Upper lobe of left lung (tissue), 4 donors: ENCODE results near the gene FMNL2.

ENCODE experiments used
- EP300 ChIP-seq, 4 donors: sonication (generic); formaldehyde crosslinking; IDR thresholded peaks; one replicate each; pipeline ENCODE4 v1.5.1; 2017; ENCODE audit warnings: antibody characterized with exemption in 4 of 4, control low read depth in 2 of 4
- POLR2A ChIP-seq, 4 donors: fragments of 450-650 bp; IDR thresholded peaks; one replicate each; pipeline ENCODE4 v1.5.1; 2016 to 2017; ENCODE audit warnings: antibody characterized with exemption in 4 of 4, mild to moderate bottlenecking in 2 of 4
- POLR2AphosphoS5 ChIP-seq, 2 donors: sonication (generic); formaldehyde crosslinking; IDR thresholded peaks; one replicate each; pipeline ENCODE4 v1.5.1; 2017; ENCODE audit warnings: antibody characterized with exemption in 2 of 2
- TF ChIP-seq, protein P1 (sequence below), 6 experiments: fragments of 450-650 bp in 4 of 6; fragments of 200-600 bp in 2 of 6; sonication (generic) in 2 of 6; IDR thresholded peaks; one replicate each; pipeline ENCODE4 v1.5.1; 2016 to 2019; ENCODE audit warnings: antibody characterized with exemption in 6 of 6

DNA sequence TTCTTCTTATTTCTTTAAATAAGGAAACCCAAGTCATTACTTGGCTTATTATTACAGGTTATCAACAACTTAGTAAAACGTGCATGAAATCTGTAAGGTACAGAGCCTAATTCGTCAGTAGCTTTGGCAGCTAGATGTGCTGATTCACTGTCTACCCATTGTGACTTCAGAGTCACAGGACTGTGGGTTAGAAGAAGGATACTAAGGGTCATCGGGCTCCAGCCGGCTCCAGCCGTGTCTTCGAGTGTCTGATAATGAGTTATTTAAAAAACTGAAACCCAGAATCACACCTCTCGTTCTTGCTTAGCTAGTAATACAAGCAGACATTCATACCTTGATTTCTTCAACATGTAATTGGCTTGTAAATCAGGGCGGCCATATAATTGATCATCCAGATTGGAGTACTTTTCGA, 170.5 kb downstream of the FMNL2 start:
- TF ChIP-seq EP300 (IDR thresholded peaks at IDR 0.05) (peak in 2 of 4 donors; percentile 23 to 85), POLR2AphosphoS5 (IDR thresholded peaks at IDR 0.05) (no peak), POLR2A (IDR thresholded peaks at IDR 0.05) (no peak)
- TF ChIP-seq, protein P1, sequence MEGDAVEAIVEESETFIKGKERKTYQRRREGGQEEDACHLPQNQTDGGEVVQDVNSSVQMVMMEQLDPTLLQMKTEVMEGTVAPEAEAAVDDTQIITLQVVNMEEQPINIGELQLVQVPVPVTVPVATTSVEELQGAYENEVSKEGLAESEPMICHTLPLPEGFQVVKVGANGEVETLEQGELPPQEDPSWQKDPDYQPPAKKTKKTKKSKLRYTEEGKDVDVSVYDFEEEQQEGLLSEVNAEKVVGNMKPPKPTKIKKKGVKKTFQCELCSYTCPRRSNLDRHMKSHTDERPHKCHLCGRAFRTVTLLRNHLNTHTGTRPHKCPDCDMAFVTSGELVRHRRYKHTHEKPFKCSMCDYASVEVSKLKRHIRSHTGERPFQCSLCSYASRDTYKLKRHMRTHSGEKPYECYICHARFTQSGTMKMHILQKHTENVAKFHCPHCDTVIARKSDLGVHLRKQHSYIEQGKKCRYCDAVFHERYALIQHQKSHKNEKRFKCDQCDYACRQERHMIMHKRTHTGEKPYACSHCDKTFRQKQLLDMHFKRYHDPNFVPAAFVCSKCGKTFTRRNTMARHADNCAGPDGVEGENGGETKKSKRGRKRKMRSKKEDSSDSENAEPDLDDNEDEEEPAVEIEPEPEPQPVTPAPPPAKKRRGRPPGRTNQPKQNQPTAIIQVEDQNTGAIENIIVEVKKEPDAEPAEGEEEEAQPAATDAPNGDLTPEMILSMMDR (IDR thresholded peaks at IDR 0.05), result no peak
